Measurements from ENCODE around the gene PSMA8.
"Not testable (repeated sequence)": the region's sequence is repeated elsewhere in the genome, so short reads cannot be mapped to it uniquely, and the experiment has no call there.

PSMA8 gene

GRCh38 chr18:26133652-26134051 is at the start of gene PSMA8:
Gene PSMA8, plus strand, starts transcription at chr18:26133869. Its CDS starts 97 bp downstream, at chr18:26133966.
- peak within 1 kb of the TSS in 2 of 7 experiments; percentile 2 to 14 for H3K4me3 ChIP-seq
- H3K27ac ChIP-seq = peak within 1 kb of the TSS in 1 of 21 experiments; percentile 61

- Histone ChIP-seq H3K27ac (no peak overlapping the region), H3K4me3 (no peak overlapping the region)
Measured at GRCh38 chr18:26085056-26085455, 48.6 kb upstream of the PSMA8 start.

- Histone ChIP-seq H3K27ac (no peak overlapping the region), H3K4me3 (no peak overlapping the region)
Measured at GRCh38 chr18:26086959-26087358, 46.7 kb upstream of the PSMA8 start.

- Histone ChIP-seq H3K4me3 (peak overlapping the region in 4 of 7 experiments; percentile 89 to 91 (median 90)), H3K27ac (peak overlapping the region in 5 of 21 experiments; percentile 23 to 99 (median 90))
Measured at GRCh38 chr18:26088487-26088886, 45.2 kb upstream of the PSMA8 start.

- peak overlapping the region; percentile 71 to 99 (median 90) for H3K4me3 ChIP-seq
- H3K27ac ChIP-seq = peak overlapping the region; percentile 77 to 100 (median 98)
Measured at GRCh38 chr18:26089293-26090129, 44.2 kb upstream of the PSMA8 start.

- Histone ChIP-seq H3K4me3 (peak within 1 kb of the TSS; percentile 71 to 99 (median 90)), H3K27ac (peak within 1 kb of the TSS; percentile 77 to 100 (median 98))
Measured at GRCh38 chr18:26090130-26091046, 43.3 kb upstream of the PSMA8 start, which contains the start of gene SS18. Gene SS18, minus strand, starts transcription at chr18:26090613. Its CDS starts 44 bp downstream, at chr18:26090569.

- H3K27ac ChIP-seq = peak overlapping the region; percentile 77 to 100 (median 98)
- H3K4me3 ChIP-seq = peak overlapping the region; percentile 71 to 99 (median 90)
Measured at GRCh38 chr18:26091047-26091630, 42.5 kb upstream of the PSMA8 start.

GRCh38 chr18:26096852-26097251 is 36.8 kb upstream of the PSMA8 start:
- H3K4me3 ChIP-seq = no peak overlapping the region
- H3K27ac ChIP-seq = peak overlapping the region in 2 of 21 experiments; percentile 9 to 43

- Histone ChIP-seq H3K4me3 (no peak overlapping the region), H3K27ac (peak overlapping the region in 2 of 21 experiments; percentile 9 to 43)
Measured at GRCh38 chr18:26097563-26097962, 36.1 kb upstream of the PSMA8 start.

GRCh38 chr18:26103579-26103978 is 30.1 kb upstream of the PSMA8 start:
- Histone ChIP-seq H3K27ac (no peak overlapping the region), H3K4me3 (no peak overlapping the region)

GRCh38 chr18:26104035-26104434 is 29.6 kb upstream of the PSMA8 start:
- H3K27ac ChIP-seq = no peak overlapping the region
- H3K4me3 ChIP-seq = no peak overlapping the region

GRCh38 chr18:26119246-26119645 is 14.4 kb upstream of the PSMA8 start:
- Histone ChIP-seq H3K27ac (no peak overlapping the region), H3K4me3 (no peak overlapping the region)

GRCh38 chr18:26121476-26121875 is 12.2 kb upstream of the PSMA8 start:
- Histone ChIP-seq H3K27ac (no peak overlapping the region), H3K4me3 (no peak overlapping the region)

GRCh38 chr18:26121994-26122393 is 11.7 kb upstream of the PSMA8 start:
- H3K27ac ChIP-seq, H3K4me3 ChIP-seq: not testable (repeated sequence)

- Histone ChIP-seq H3K27ac (no peak overlapping the region), H3K4me3 (no peak overlapping the region)
Measured at GRCh38 chr18:26127786-26128185, 5.9 kb upstream of the PSMA8 start.

- H3K27ac ChIP-seq, H3K4me3 ChIP-seq: not testable (repeated sequence)
Measured at GRCh38 chr18:26128192-26128591, 5.5 kb upstream of the PSMA8 start.

GRCh38 chr18:26134107-26134506 is 438 bp downstream of the PSMA8 start:
- H3K4me3 ChIP-seq = peak overlapping the region in 2 of 7 experiments; percentile 2 to 14
- H3K27ac ChIP-seq = peak overlapping the region in 1 of 21 experiments; percentile 61

GRCh38 chr18:26135548-26135947 is 1.9 kb downstream of the PSMA8 start:
- no peak overlapping the region for H3K27ac ChIP-seq
- H3K4me3 ChIP-seq = no peak overlapping the region

- Histone ChIP-seq H3K4me3 (no peak overlapping the region), H3K27ac (no peak overlapping the region)
Measured at GRCh38 chr18:26157326-26157725, 23.7 kb downstream of the PSMA8 start.

GRCh38 chr18:26159353-26159752 is 25.7 kb downstream of the PSMA8 start:
- no peak overlapping the region for H3K27ac ChIP-seq
- H3K4me3 ChIP-seq = no peak overlapping the region
